ENCODE measurements around the gene MRGPRX2. TPM values are rescaled to one million over a fixed set of nuclear protein-coding genes. Genes with fewer than 3 reads are reported as not detected.

Gene MRGPRX2
- total and polyA plus RNA-seq, 2 of the 13 experiments (the other 11 are each of a cell fraction or from before 2014, with no cell fraction given), result not detected

- WGBS (ENCODE audit: low lambda C conversion rate), result 0% methylated on average over 3 of the region's 3 CpGs
- Histone ChIP-seq H2AFZ (ENCODE audit: low read length) (no peak overlapping the region), H3K4me2 (ENCODE audit: low read depth, low read length) (no peak overlapping the region), H3K9me3 (ENCODE audit: low read length) (no peaks in the 10 kb centered on the region), H3K27ac (ENCODE audit: extremely low read length, insufficient read depth, low read length) (no peak overlapping the region), H4K20me1 (ENCODE audit: insufficient read depth, low read length) (no peaks in the 10 kb centered on the region), H3K79me2 (ENCODE audit: insufficient read depth, low read length) (no peaks in the 10 kb centered on the region), H3K9ac (ENCODE audit: insufficient read depth, low read depth, low read length) (no peak overlapping the region), H3K4me1 (ENCODE audit: insufficient read depth, low read length) (no peaks in the 10 kb centered on the region), H3K4me3 (replicated peaks in 1 of 3; ENCODE audit: insufficient read depth in 1 of 3, low read depth in 2 of 3, low read length in 3 of 3) (no peak overlapping the region), H3K36me3 (replicated peaks in 1 of 2; ENCODE audit: control insufficient read depth in 1 of 2, insufficient read depth in 2 of 2, low read length in 2 of 2) (no peaks in the 10 kb centered on the region), H3K27me3 (ENCODE audit: control insufficient read depth in 1 of 2, insufficient read depth in 2 of 2, low read length in 2 of 2) (no peaks in the 10 kb centered on the region; a peak in 1 of 5 replicates)
- TF ChIP-seq TRIM24 (CRISPR knock-in tag; IDR thresholded peaks at IDR 0.05), result no peak
- TF ChIP-seq EHMT2 (IDR thresholded peaks at IDR 0.05; ENCODE audit: borderline replicate concordance, low read depth, low read length), result peak; percentile 46; the same call in 1 of the 2 replicates
- TF ChIP-seq MIER2 (CRISPR knock-in tag; IDR thresholded peaks at IDR 0.05), result peak; percentile 94
- TF ChIP-seq, protein P1, sequence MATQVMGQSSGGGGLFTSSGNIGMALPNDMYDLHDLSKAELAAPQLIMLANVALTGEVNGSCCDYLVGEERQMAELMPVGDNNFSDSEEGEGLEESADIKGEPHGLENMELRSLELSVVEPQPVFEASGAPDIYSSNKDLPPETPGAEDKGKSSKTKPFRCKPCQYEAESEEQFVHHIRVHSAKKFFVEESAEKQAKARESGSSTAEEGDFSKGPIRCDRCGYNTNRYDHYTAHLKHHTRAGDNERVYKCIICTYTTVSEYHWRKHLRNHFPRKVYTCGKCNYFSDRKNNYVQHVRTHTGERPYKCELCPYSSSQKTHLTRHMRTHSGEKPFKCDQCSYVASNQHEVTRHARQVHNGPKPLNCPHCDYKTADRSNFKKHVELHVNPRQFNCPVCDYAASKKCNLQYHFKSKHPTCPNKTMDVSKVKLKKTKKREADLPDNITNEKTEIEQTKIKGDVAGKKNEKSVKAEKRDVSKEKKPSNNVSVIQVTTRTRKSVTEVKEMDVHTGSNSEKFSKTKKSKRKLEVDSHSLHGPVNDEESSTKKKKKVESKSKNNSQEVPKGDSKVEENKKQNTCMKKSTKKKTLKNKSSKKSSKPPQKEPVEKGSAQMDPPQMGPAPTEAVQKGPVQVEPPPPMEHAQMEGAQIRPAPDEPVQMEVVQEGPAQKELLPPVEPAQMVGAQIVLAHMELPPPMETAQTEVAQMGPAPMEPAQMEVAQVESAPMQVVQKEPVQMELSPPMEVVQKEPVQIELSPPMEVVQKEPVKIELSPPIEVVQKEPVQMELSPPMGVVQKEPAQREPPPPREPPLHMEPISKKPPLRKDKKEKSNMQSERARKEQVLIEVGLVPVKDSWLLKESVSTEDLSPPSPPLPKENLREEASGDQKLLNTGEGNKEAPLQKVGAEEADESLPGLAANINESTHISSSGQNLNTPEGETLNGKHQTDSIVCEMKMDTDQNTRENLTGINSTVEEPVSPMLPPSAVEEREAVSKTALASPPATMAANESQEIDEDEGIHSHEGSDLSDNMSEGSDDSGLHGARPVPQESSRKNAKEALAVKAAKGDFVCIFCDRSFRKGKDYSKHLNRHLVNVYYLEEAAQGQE (IDR thresholded peaks at IDR 0.05; ENCODE audit: borderline replicate concordance in 1 of 2, low read depth in 1 of 2, low read length in 2 of 2), result peak; percentile 46 to 94
- FAIRE-seq (no peak), DNase-seq (ENCODE audit: low spot score) (peak; percentile 12), ATAC-seq (no peak)
- POLR2A ChIA-PET, result no interaction called here
- in situ Hi-C loops (cut with HindIII; ENCODE audit: extremely low pct_ligation_motif_present, low pct_unique_long_range_greater_than_20kb) (no loop called here), intact Hi-C loops (cut with micrococcal nuclease; ENCODE audit: unreplicated experiment) (no loop called here)
- CTCF ChIA-PET (ENCODE audit: low intra/inter-chr PET ratio, low total read pairs), result no interaction called here
- no TSS peak for BruUV-seq (replicated peaks)
Observed at GRCh38 chr11:19018901-19019300, 41.6 kb downstream of the MRGPRX2 start.
